Body of pancreas (tissue), 4 donors: ENCODE results near the gene CPXM2.

ENCODE experiments used
- POLR2A ChIP-seq, 3 donors: fragments of 450-650 bp; IDR thresholded peaks; one replicate each; pipeline ENCODE4 v1.6.1; 2016; ENCODE audit warnings: antibody characterized with exemption in 3 of 3, mild to moderate bottlenecking in 2 of 3
- TF ChIP-seq, protein P1 (sequence below), 7 experiments: fragments of 450-650 bp in 4 of 7; fragments of 200-600 bp in 3 of 7; sonication (generic) in 3 of 7; IDR thresholded peaks; one replicate each; pipeline ENCODE4 v1.5.1; 2016 to 2019; ENCODE audit warnings: antibody characterized with exemption in 7 of 7

DNA sequence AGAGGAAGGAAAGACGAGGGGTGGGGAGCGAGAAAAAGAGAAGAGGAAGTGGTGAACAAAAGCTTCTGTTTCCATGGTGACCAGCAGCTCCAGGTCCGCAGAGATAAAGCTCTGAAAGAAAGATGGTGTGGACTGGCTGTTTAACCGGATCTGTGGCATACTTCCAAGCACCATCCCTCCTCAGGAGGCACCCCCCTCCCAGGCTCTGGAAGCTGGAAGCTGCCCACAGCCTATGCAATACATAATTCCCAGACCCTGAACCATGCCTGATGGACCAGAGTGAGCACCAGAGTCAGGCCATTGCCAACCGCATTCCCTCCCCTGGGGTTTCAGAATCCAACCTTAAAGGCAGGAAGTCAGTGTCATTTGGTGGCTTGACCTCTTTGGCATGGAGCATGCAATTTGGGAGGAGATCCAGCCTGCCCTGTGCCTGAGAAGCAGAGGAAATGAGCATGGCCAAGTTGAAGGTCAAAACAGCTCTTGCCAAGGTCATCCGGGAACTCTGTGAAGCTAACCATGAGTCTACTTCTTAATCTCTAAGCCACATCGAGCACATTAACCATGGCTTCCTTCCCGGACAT is 22.2 kb upstream of the CPXM2 start:
- TF ChIP-seq POLR2A (IDR thresholded peaks at IDR 0.05) = no peak
- TF ChIP-seq, protein P1, sequence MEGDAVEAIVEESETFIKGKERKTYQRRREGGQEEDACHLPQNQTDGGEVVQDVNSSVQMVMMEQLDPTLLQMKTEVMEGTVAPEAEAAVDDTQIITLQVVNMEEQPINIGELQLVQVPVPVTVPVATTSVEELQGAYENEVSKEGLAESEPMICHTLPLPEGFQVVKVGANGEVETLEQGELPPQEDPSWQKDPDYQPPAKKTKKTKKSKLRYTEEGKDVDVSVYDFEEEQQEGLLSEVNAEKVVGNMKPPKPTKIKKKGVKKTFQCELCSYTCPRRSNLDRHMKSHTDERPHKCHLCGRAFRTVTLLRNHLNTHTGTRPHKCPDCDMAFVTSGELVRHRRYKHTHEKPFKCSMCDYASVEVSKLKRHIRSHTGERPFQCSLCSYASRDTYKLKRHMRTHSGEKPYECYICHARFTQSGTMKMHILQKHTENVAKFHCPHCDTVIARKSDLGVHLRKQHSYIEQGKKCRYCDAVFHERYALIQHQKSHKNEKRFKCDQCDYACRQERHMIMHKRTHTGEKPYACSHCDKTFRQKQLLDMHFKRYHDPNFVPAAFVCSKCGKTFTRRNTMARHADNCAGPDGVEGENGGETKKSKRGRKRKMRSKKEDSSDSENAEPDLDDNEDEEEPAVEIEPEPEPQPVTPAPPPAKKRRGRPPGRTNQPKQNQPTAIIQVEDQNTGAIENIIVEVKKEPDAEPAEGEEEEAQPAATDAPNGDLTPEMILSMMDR (IDR thresholded peaks at IDR 0.05) = no peak
